Hematopoietic multipotent progenitor cell treated with erythropoietin and hydrocortisone succinate and interleukin-3 and kit ligand, for 6 days (in vitro differentiated cells): ENCODE measurements around the gene DIP2B.

Experiments used
- DNase-seq: peaks from one replicate; pipeline ENCODE4 v3.0.0-alpha.2; 2015

Gene DIP2B

GRCh38 chr12:50739611-50740010 lies 234.8 kb downstream of the DIP2B start:
- DNase-seq: no peak

DNA sequence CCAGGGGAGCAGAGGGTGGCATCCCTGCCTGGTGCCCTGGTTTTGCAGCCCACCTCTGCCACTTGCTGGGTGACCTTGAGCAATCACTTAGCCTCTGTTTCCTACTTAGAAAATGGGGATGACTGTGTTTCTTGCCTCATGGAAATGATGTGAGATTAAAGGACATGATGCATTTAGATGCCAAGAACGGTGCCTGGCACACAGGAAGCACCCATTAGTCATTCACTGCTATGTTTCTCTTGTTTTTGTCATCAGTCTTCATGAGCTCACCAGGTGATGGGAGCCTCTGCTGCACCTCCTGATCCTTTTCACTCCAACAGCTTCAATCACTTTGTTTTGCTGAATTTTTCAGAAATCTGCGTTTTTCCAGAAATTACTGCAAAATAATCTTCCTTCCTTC lies 235.5 kb downstream of the DIP2B start:
- DNase-seq: no peak

DNA sequence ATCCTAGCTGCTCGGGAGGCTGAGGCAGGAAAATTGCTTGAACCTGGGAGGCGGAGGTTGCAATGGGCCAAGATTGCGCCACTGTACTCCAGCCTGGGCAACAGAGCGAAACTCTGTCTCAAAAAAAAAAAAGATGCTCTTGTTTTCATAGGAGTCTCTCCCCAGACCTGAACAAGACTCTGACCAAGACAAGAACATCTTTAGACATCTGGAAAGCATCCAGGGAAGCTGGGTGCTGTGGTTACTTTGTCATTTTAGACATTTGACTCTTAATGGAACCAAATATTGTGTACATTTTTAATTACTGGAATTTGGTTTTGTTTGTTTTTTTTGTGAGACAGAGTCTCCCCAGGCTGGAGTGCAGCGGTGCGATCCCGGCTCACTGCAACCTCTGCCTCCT lies 238.0 kb downstream of the DIP2B start:
- DNase-seq: no peak

- no peak for DNase-seq
Observed at GRCh38 chr12:50745861-50746260, 241.1 kb downstream of the DIP2B start.

- DNase-seq: no peak
Observed at GRCh38 chr12:50746431-50746830, 241.6 kb downstream of the DIP2B start.

- DNase-seq: no peak
Observed at GRCh38 chr12:50747817-50748216, 243.0 kb downstream of the DIP2B start.

DNA sequence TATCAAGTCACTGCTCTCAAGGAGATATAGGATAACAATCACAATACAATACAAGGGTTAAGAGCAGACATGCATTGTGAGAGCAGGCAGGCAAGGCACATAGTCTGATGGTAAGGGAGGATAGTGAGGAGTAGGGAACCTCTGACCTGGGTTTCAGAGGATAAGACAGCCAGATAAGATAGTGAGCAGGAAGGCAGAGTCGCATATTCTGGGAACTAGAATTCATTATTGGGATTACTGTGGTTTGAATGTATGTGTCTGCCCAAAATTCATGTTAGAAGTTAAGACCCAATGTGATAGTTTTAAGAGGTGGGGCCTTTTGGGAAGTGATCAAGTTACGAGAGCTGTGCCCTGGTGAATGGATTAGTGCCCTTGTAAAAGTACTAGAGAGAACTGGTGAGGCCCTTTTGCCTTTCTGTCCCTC lies 244.7 kb downstream of the DIP2B start:
- DNase-seq: peak; percentile 29

DNA sequence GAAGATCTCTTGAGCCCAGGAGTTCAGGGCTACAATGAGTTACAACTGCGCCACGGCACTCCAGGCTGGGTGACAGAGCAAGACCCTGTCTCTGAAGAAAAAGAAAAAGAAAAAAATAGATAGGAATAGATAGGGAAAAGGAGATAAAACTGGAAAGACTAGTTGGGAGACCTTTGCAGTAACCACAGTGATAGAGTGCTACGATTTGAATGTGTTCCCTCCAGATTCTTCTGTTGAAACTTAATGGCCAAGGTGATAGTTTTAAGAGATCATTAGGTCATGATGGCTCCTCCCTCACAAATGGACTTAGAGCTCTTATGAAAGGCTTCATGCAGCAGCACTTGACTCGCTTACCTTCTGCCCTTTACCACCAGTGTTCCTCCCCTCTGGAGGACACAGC lies 245.6 kb downstream of the DIP2B start:
- DNase-seq: no peak

GRCh38 chr12:50751948-50752721 lies 247.3 kb downstream of the DIP2B start:
- DNase-seq: no peak

GRCh38 chr12:50753232-50753769 lies 248.5 kb downstream of the DIP2B start:
- DNase-seq: no peak

- DNase-seq: peak; percentile 95
Observed at GRCh38 chr12:50763639-50764285, 259.0 kb downstream of the DIP2B start, which contains the start of gene ATF1. Gene ATF1, plus strand, starts transcription at chr12:50764101. Its CDS starts 16,045 bp downstream, at chr12:50780146.

DNA sequence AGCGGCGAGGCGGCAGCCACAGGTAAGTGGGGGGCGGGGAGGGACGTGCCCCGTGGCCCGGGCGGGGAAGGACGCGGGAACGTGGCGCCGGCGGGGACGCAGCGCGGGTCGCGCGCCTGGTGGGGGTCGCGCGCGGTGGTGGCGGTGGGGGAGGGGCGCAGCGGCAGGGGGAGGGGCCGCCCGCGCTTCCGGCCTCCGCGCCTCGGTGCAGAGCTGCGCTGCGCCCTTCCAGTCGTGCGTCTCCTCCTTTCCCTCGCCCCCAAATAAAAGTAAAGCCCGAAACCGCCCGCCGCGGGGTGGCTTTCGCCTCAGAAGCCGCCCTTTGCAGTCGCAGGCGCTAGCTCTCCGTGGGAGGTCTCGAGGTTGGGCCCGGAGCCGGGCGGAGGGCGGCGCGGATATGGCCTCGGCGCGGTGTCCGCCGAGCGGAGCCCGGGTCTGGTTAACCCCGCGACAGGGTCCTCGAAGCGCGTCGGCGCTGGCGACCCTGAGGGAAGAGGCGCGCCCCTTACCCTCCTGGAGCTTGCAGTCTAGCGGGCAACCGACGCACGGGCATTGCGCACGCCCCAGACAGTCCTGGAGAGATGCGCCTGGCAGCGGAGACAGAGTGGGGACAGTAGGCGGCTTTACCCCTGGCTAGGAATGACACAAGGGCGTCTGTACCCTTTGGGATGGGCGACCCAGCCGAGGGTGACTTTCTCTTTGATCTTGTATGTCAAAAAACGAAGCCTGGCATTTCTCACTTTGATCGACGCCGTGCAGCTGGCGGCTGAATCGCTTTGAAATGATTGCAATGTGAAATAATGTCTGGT lies 259.7 kb downstream of the DIP2B start:
- DNase-seq: peak; percentile 72

GRCh38 chr12:50765095-50765911 lies 260.5 kb downstream of the DIP2B start:
- DNase-seq: peak; percentile 87

DNA sequence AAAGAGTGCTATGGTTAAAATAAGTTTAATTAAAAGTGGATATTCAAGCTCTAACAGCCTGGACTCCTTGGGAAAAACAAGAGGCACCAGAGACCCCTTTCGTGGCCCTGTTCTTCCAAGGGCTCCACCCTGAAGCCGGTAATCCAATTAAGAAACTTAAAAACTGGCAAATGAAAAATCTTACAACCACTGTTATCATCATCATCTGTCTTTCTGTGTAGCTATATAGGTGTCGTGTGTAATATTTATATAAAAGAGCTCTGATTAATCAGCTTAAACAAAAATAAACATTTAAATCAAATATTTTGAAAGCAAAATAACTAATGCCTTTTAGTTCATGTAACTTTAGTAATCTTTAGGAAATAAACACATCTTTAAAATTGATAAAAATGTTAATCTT lies 263.6 kb downstream of the DIP2B start:
- no peak for DNase-seq

GRCh38 chr12:50768813-50769212 lies 264.0 kb downstream of the DIP2B start:
- DNase-seq: peak; percentile 91

DNA sequence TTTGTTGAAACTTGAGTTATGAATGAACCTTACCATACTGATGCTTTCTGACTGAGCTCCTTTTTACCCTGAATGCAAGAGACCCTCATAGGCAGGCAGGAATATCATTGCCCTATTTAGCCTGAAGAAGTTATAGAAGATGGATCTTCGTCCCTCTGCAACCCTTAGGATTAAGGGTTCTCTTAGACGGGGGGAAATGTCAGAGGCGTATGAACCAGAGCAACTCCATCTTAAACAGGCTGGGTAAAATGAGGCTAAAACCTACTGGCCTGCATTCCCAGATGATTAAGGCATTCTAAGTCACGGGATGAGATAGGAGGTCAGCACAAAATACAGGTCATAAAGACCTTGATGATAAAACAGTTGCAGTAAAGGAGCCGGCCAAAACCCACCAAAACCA lies 266.6 kb downstream of the DIP2B start:
- DNase-seq: no peak

DNA sequence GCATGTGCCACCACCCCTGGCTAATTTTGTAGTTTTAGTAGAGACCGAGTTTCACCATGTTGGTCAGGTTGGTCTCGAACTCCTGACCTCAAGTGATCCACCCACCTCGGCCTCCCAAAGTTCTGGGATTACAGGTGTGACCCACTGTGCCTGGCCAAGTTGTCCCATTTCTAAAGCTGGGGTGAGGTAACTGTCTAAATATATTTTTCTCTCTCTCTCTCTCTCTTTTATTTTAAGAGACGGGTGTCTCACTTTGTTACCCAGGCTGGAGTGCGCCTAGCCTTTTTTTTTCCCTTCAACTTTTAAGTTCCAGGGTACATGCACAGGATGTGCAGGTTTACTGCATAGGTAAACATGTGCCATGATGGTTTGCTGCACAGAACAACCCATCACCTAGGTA lies 267.7 kb downstream of the DIP2B start:
- DNase-seq: no peak

DNA sequence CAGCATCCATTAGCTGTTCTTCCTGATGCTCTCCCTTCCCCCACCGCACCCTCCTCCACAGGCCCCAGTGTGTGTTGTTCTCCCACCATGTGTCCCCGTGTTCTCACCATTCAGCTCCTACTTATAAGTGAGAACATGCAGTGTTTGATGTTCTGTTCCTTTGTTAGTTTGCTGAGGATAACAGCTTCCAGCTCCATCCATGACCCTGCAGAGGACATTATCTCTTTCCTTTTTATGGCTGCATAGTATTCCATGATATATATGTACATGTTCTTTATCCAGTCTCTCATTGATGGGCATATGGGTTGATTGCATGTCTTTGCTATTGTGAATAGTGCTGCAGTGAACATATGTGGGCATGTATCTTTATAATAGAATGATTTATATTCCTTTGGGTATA lies 268.1 kb downstream of the DIP2B start:
- DNase-seq: no peak

DNA sequence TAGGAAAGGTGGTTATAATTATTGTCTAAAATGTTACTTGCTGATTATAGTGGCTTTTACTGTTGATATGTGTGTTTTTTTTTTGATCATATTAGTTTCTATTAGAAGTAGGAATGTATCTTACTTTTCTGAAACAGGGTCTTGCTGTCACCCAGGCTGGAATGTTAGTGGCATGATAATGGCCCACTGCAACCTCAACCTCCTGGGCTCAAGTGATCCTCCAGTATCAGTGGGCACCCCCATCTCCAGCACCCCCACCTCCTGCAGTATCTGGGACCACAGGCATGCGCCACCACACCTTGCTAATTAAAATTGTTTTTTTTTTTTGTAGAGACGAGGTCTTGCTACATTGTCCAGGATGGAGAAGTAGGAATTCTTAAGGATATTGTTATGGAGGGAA lies 270.5 kb downstream of the DIP2B start:
- peak; percentile 67 for DNase-seq

GRCh38 chr12:50776749-50777728 lies 272.3 kb downstream of the DIP2B start:
- no peak for DNase-seq
